Measurements from ENCODE around the gene SHISA8.

DNA sequence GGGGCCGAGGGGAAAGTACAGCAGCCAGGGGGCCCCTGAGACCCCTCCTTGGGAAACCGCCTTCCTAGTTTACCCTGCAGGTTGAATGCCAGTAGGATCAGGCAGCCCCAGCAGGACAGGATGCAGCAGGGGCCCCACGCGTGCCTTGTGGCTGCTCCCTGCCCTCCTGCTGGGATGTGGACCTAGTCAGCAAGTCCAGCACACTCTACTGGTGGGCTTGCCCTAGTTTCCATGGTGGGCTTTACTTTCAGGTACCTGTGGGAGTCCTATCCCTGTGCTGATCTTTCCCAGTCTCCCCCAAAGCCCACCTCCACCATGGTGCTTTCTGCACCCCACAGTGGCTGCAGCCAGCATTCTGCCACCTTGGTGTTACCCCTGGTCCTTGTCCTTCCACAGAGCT, 22.2 kb downstream of the SHISA8 start:
- TF ChIP-seq GATA2 (IDR thresholded peaks at IDR 0.05; ENCODE audit: low read depth, low read length) (no peak), GATA3 (IDR thresholded peaks at IDR 0.05; ENCODE audit: low read depth, low read length) (no peak)
